ENCODE measurements around the gene CDC20B. TPM values are rescaled to one million over a fixed set of nuclear protein-coding genes. Genes with fewer than 3 reads are reported as not detected.

Gene CDC20B, protein sequence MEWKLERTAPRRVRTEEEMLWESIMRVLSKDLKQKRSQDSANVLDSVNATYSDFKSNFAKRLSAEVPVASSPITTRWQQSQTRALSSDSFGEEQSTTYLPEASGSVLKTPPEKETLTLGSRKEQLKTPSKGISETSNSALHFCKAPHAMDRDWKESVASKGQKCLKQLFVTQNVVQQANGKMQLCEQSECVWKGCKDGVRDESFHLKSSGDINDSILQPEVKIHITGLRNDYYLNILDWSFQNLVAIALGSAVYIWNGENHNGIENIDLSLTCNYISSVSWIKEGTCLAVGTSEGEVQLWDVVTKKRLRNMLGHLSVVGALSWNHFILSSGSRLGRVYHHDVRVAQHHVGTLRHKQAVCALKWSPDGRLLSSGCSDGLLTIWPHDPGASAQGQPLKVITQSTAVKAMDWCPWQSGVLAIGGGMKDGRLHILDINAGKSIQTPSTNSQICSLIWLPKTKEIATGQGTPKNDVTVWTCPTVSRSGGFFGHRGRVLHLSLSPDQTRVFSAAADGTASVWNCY
- 0.05 TPM in 1 of 2 replicates, not detected in the other for total RNA-seq

- DNase-seq = peak; percentile 80
Measured at GRCh38 chr5:55172937-55173686, at the start of gene CDC20B. TSS of gene CDC20B (minus strand) at chr5:55173177. CDS start at chr5:55173000, 177 bp downstream.

- DNase-seq = no peak
Measured at GRCh38 chr5:55222092-55222984, 49.4 kb upstream of the CDC20B start.

DNA sequence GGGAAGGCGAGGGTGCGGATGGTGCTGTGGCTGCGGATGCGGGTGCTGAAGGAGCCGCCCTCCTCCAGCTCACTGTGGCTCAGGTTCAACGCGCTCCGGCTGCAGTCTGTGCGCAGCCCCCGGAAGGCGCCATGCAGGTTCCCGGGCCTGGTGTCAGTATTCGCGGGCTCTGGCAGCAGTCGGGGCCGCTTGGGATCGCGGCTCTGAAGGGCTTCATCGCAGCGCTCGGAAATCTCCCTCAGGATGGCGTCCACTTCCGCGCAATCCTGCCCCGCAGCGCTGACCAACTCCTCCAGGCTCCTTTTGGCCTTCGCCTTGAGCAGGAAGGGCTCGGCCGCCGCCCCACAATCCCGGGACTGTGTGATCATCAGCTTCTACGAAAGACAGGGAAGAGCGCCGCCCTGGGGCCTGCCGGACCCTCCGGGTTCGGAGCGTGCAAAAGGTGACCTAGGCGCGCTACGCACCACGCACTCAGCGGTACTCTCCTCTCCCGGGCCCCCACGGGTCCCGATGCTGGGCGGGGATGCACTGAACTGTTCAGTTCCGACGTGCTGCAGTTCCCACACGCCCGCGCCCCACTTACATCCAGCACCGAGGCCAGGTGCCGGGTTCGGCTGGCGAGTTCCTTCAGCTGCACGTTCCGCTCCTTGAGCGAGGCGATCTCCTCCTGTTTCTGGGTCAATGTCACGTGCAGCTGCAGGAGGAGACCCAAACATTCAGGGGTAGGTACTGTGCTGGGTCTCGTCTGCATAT is 47.6 kb upstream of the CDC20B start:
- DNase-seq = peak; percentile 32

DNA sequence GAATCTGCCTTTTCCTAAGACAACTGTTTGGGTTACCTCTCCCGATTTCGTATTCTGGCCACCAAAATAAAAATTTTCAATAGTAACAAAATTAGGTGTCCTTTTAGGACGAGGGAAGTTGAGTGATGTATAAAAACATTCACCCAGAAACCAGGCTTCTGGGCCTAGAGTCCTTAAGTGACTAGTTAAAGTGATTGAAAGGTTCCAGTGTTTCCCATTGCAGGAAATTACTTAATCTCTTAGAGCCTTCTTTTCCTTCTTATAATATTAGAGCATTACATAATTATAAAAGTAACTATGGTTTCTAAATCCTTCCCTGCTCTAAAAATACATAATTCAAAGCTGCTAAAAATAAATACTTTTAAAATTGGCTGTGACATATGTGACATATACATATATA is 46.8 kb upstream of the CDC20B start:
- no peak for DNase-seq

DNA sequence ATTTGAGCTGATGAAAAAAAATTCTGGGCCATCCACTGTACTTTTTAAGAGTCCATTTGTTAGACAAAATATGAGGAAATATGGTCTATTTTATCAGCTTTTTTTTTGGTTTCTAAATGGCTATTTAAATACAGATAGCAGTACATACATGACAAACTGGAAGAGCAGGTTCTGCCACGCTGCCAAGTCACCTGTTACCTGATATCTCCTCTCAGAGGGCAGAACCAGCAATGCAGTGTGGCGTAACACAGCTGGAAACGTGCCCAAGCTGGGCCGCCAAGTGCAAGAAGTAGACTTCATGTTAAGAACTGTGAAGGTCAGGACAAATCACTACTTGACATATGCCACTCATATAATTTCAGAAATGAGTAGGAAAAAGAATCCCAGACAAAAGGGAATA is 46.0 kb upstream of the CDC20B start:
- no peak for DNase-seq

GRCh38 chr5:55211184-55211874 is 38.4 kb upstream of the CDC20B start:
- DNase-seq = no peak

DNA sequence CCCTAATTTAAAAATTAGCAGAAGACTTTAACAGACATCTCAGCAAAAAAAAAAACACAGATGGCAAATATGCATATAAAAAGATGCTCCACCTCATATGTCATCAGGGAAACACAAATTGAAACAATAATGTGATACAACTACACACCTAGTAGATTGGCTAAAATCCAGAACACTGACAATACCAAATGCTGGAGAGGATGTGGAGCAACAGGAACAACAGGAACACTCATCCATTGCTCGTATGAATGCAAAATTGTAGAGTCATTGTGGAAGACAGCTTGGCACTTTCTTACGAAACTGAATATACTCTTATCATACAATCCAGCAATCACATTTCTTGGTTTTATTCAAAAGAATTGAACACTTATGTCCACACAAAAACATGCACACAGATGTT is 32.0 kb upstream of the CDC20B start:
- DNase-seq = no peak

DNA sequence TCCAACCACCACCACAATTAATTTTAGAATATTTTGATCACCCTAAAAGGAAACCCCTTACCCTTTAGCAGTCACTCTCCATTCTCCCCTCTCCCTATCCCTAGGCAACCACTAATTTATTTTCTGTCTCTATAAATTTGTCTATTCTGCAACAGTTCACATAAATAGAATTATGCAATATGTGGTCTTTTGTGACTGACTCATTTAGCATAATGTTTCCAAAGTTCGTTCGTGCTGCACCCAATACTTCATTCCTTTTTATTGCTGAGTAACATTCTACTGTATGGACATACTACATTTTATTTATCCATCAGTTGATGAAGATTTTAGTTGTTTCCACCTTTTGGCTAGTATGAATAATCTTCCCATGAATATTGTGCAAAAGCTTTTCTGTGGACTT is 18.2 kb upstream of the CDC20B start:
- DNase-seq = no peak

- no peak for DNase-seq
Measured at GRCh38 chr5:55188656-55189540, 15.9 kb upstream of the CDC20B start.

DNA sequence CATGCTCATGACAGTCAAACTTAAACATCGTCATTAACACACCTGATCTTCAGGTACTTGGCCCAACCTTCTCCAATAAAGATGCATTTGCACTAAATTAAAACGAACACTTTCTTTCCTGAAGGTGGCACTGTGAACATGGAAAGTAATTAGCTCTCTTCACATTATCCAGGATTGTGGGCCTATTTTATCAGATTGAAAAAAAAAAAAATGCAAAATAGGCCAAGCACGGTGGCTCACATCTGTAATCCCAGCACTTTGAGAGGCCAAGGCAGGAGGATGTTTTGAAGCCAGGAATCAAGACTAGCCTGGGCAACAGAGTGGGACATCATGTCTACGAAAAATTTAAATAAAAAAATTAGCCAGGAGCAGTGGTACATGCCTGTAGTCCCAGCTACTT is 14.4 kb upstream of the CDC20B start:
- peak; percentile 49 for DNase-seq

DNA sequence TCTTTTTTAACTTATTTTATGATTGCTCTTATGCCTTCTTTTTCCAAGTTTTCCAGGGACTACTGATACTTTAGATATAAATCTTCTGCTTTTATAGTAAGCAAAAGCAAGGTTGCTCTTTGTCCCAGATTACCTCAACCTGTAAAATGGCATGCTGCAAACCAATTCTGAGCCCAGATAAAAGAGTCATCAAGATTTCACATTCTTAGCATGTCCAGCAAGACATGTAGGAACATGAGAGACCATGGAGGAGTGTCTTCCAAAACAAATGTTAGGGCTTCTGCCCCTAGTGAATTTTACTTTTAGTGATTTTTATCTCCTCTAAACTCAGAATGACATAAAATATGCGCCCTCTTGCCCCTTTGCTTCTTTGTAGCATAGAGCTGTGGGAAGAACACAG is 7.0 kb upstream of the CDC20B start:
- DNase-seq = no peak

- no peak for DNase-seq
Measured at GRCh38 chr5:55177078-55177477, 4.1 kb upstream of the CDC20B start.

GRCh38 chr5:55176176-55176818 is 3.3 kb upstream of the CDC20B start:
- peak; percentile 44 for DNase-seq

DNA sequence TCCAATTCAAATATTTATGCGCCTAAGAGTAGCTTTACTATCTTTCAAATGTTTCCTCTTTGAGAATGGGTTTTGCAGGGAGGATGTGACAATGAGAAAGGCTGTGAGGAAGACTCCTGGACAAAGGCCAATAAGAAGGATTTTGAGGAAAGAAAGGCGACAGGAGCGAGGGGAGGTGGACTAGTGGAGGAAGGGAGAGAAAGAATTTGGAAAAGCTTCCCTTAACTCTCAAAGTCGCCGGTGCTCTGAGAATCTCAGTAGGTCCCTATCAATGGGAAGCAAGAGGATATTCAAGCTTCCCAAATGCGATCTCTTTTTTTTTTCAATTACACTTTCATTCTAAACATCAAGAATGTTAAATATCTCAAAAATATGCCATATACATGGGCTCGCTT is 2.8 kb upstream of the CDC20B start:
- DNase-seq = no peak

GRCh38 chr5:55173687-55174230 is 782 bp upstream of the CDC20B start:
- no peak for DNase-seq

DNA sequence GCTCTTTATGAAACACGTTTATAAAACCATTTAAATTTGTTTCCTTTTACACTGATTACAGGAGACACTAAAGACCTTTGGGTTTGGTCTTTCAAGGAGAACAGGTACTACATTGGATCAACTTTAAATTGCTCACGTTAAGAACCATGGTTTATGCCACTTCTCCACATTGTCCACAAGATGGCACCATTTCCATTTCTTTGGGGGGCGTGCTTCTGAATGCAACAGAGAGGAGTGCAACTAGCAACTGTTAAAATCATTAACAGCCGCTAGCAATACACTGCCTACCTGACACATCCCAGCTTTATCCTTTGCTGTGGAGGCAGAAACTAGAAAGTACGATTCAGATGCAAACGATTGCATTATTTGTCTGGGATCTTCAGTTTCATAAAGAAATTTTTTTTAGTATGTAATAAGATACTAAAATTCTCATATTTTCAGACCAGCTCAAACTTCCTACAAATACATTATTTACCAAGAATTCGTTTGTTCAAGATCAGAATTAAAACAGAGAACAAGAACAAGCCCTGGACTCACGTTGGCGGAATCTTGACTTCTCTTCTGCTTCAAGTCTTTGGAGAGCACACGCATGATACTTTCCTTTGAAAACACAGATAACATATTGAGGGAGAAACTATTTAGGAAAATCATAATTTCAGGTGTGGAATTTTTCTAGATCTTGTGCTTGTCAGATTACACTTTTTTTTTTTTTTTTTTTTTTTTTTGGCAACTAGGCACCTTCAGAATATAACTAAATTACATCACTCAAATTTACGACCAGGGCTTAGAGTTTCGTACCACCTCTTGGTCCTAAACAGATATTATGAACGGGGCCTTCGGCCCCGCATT is 702 bp downstream of the CDC20B start:
- DNase-seq = peak; percentile 91

GRCh38 chr5:55171471-55171870 is 1.5 kb downstream of the CDC20B start:
- no peak for DNase-seq

DNA sequence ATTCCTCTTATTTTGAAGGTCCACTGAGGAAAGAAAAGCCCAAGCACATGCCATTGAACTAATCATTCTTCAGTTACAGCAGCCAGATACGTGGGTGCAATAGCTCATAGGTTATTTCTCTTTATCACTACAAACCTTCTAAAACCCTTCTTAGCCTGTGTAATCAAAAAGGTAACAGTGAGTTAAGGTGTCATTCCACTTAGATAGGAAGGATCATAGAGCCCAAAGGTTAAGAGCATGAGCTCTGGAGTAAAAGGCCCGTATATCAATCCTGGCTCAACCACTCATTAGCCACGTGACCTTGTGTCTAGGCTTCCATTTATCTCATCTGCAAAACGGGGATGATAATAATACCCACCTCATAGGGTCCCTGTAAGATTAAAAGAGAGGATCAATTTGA is 10.3 kb downstream of the CDC20B start:
- DNase-seq = no peak
